ENCODE measurements around the gene SERPINC1.

DNA sequence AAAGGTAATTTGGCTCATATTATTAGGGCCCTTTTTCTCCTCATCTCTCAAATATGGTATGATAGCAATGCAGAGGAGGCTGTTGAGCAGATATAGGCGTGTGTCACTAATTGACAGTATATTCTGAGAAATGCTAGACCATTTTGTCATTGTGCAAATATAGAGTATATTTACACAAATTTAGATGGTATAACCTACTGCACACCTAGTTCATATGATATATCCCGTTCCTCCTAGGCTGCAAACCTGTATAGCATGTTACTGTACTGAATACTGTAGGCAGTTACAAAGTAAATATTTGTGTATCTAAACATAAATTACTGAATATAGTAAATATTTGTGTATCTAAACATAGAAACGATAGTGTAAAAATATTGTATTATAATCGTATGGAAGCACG, 40.4 kb downstream of the SERPINC1 start:
- TF ChIP-seq EZH2 (IDR thresholded peaks at IDR 0.05; ENCODE audit: borderline replicate concordance, insufficient read depth, low read length, poor library complexity, severe bottlenecking) (no peak), RAD21 (conservative IDR thresholded peaks at IDR 0.05) (no peak), EP300 (conservative IDR thresholded peaks at IDR 0.05; ENCODE audit: poor library complexity, severe bottlenecking) (no peak), TAF1 (IDR thresholded peaks at IDR 0.05; ENCODE audit: low read depth) (no peak), POLR2AphosphoS5 (IDR thresholded peaks at IDR 0.05) (no peak), SMC3 (conservative IDR thresholded peaks at IDR 0.05; ENCODE audit: poor library complexity) (no peak)
- TF ChIP-seq, protein P1, sequence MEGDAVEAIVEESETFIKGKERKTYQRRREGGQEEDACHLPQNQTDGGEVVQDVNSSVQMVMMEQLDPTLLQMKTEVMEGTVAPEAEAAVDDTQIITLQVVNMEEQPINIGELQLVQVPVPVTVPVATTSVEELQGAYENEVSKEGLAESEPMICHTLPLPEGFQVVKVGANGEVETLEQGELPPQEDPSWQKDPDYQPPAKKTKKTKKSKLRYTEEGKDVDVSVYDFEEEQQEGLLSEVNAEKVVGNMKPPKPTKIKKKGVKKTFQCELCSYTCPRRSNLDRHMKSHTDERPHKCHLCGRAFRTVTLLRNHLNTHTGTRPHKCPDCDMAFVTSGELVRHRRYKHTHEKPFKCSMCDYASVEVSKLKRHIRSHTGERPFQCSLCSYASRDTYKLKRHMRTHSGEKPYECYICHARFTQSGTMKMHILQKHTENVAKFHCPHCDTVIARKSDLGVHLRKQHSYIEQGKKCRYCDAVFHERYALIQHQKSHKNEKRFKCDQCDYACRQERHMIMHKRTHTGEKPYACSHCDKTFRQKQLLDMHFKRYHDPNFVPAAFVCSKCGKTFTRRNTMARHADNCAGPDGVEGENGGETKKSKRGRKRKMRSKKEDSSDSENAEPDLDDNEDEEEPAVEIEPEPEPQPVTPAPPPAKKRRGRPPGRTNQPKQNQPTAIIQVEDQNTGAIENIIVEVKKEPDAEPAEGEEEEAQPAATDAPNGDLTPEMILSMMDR (IDR thresholded peaks at IDR 0.05; ENCODE audit: poor library complexity, severe bottlenecking): no peak
- TF ChIP-seq, protein P2, sequence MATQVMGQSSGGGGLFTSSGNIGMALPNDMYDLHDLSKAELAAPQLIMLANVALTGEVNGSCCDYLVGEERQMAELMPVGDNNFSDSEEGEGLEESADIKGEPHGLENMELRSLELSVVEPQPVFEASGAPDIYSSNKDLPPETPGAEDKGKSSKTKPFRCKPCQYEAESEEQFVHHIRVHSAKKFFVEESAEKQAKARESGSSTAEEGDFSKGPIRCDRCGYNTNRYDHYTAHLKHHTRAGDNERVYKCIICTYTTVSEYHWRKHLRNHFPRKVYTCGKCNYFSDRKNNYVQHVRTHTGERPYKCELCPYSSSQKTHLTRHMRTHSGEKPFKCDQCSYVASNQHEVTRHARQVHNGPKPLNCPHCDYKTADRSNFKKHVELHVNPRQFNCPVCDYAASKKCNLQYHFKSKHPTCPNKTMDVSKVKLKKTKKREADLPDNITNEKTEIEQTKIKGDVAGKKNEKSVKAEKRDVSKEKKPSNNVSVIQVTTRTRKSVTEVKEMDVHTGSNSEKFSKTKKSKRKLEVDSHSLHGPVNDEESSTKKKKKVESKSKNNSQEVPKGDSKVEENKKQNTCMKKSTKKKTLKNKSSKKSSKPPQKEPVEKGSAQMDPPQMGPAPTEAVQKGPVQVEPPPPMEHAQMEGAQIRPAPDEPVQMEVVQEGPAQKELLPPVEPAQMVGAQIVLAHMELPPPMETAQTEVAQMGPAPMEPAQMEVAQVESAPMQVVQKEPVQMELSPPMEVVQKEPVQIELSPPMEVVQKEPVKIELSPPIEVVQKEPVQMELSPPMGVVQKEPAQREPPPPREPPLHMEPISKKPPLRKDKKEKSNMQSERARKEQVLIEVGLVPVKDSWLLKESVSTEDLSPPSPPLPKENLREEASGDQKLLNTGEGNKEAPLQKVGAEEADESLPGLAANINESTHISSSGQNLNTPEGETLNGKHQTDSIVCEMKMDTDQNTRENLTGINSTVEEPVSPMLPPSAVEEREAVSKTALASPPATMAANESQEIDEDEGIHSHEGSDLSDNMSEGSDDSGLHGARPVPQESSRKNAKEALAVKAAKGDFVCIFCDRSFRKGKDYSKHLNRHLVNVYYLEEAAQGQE (IDR thresholded peaks at IDR 0.05; ENCODE audit: borderline replicate concordance): no peak
